Fibroblast of lung (primary cell): ENCODE results near the gene FGFR3.

Source experiments
- CTCF ChIP-seq, 2 donors: IDR thresholded peaks in 1 of 2; conservative IDR thresholded peaks in 1 of 2; 1 replicate in 1 of 2; 2 replicates in 1 of 2; pipeline ENCODE4 v1.5.1; 2011 to 2012; ENCODE audit warnings: low read length in 2 of 2, control low read depth in 1 of 2, inconsistent platforms in 1 of 2, low read depth in 1 of 2, mild to moderate bottlenecking in 1 of 2
- EZH2 ChIP-seq: IDR thresholded peaks from 2 replicates; pipeline ENCODE4 v1.5.1; 2012; ENCODE audit warnings: low read length, control low read depth, mild to moderate bottlenecking; ENCODE audit errors: missing control alignments

- TF ChIP-seq CTCF (conservative IDR thresholded peaks at IDR 0.05 in 1 of 2, IDR thresholded peaks at IDR 0.05 in 1 of 2; ENCODE audit: low read depth in 1 of 2, low read length in 2 of 2) (no peak), EZH2 (no peak)
Observed at GRCh38 chr4:1819284-1819683, 26.2 kb downstream of the FGFR3 start.
